ENCODE results near the gene PCMT1.
"Not testable (repeated sequence)": the region's sequence is repeated elsewhere in the genome, so short reads cannot be mapped to it uniquely, and the experiment has no call there.

GRCh38 chr6:149848343-149848742 is 98.8 kb downstream of the PCMT1 start:
- TF ChIP-seq POLR2A, CTCF (IDR thresholded peaks at IDR 0.05): not testable (repeated sequence)

Measured in thyroid gland (tissue), 4 donors.